Adipocyte (in vitro differentiated cells): ENCODE measurements around the gene LMLN.
A peak's percentile ranks its signal among the peaks of the same experiment; 100 is the strongest.
"Not testable (repeated sequence)": the region's sequence is repeated elsewhere in the genome, so short reads cannot be mapped to it uniquely, and the experiment has no call there.

Source experiments
- DNase-seq: peaks from one replicate; pipeline ENCODE4 v3.0.0-alpha.2; 2015; ENCODE audit warnings: low read depth
- H3K27me3 ChIP-seq: replicated peaks from 2 replicates; pipeline ENCODE4 v1.7.0; 2013; ENCODE audit warnings: mild to moderate bottlenecking, low read length, moderate library complexity; ENCODE audit not compliant: control insufficient read depth, insufficient read depth
- H3K36me3 ChIP-seq: 2 replicates; pipeline ENCODE4 v1.7.0; 2013; ENCODE audit warnings: low read length, mild to moderate bottlenecking, moderate library complexity; ENCODE audit not compliant: control insufficient read depth, insufficient read depth, severe bottlenecking
- H3K4me1 ChIP-seq: 2 replicates; pipeline ENCODE4 v1.7.0; 2013; ENCODE audit warnings: mild to moderate bottlenecking, low read length, moderate library complexity; ENCODE audit not compliant: control insufficient read depth, insufficient read depth
- H3K4me3 ChIP-seq: 2 replicates; pipeline ENCODE4 v1.7.0; 2013; ENCODE audit warnings: mild to moderate bottlenecking, low read length, moderate library complexity
- H3K9ac ChIP-seq: 2 replicates; pipeline ENCODE4 v1.7.0; 2013; ENCODE audit warnings: mild to moderate bottlenecking, low read length, moderate library complexity
- H3K9me3 ChIP-seq: 2 replicates; pipeline ENCODE4 v1.7.0; 2013; ENCODE audit warnings: mild to moderate bottlenecking, low read length, moderate library complexity; ENCODE audit not compliant: control insufficient read depth

Gene LMLN, protein sequence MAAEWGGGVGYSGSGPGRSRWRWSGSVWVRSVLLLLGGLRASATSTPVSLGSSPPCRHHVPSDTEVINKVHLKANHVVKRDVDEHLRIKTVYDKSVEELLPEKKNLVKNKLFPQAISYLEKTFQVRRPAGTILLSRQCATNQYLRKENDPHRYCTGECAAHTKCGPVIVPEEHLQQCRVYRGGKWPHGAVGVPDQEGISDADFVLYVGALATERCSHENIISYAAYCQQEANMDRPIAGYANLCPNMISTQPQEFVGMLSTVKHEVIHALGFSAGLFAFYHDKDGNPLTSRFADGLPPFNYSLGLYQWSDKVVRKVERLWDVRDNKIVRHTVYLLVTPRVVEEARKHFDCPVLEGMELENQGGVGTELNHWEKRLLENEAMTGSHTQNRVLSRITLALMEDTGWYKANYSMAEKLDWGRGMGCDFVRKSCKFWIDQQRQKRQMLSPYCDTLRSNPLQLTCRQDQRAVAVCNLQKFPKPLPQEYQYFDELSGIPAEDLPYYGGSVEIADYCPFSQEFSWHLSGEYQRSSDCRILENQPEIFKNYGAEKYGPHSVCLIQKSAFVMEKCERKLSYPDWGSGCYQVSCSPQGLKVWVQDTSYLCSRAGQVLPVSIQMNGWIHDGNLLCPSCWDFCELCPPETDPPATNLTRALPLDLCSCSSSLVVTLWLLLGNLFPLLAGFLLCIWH

DNA sequence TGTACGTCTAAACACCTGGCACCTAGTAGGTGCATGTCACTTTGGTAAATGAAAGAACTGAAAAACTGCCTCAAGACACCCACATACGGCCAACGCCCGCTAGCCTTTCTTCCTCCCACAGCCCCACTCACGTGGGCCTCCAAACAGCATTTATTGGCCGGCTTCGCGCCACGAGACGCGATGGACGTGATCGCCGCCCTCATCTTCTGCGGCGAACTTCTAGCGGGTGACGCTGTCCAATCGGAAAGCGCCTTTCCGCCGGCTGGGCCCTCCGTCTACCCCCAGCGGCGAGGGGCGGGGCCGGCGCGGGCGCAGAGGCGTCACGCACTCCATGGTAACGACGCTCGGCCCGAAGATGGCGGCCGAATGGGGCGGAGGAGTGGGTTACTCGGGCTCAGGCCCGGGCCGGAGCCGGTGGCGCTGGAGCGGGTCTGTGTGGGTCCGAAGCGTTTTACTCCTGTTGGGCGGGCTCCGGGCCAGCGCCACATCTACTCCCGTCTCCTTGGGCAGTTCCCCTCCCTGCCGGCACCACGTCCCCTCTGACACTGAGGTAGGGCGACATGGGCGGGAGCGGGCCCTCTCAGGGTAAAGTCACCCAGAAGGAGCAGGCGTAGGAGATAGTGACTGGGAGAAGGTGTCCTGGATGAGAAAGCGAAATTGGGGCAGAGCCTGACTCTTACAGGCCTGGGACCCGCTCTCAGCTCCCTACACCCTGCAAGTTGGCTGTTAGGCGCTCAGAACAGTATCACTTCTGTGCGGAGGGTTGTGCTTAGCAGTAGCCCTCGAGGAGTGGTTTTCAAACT is at the start of gene LMLN:
Gene LMLN, plus strand, starts transcription at position 327 of the 803 bp plus-strand sequence. Its CDS starts 29 bp downstream, at position 356.
- Histone ChIP-seq H3K36me3 (peaks cover 18% of the 10 kb centered on the region), H3K9me3 (no peaks in the 10 kb centered on the region), H3K4me1 (peaks cover 42% of the 10 kb centered on the region)

GRCh38 chr3:197912741-197913476 is 47.1 kb upstream of the LMLN start:
- peak; percentile 74 for DNase-seq
- no peaks in the 10 kb centered on the region for H3K4me1 ChIP-seq
- H3K9me3 ChIP-seq, result no peaks in the 10 kb centered on the region
- H3K4me3 ChIP-seq, result no peak overlapping the region
- no peak overlapping the region for H3K9ac ChIP-seq
- no peaks in the 10 kb centered on the region for H3K27me3 ChIP-seq
- no peaks in the 10 kb centered on the region for H3K36me3 ChIP-seq

More for the DNA sequence above, at the start of gene LMLN:
- Histone ChIP-seq H3K9ac (peak within 1 kb of the TSS; percentile 91), H3K4me3 (peak within 1 kb of the TSS; percentile 92), H3K27me3 (no peaks in the 10 kb centered on the region)
- DNase-seq, result peak; percentile 99

- no peaks in the 10 kb centered on the region for H3K27me3 ChIP-seq
- no peaks in the 10 kb centered on the region for H3K36me3 ChIP-seq
- no peaks in the 10 kb centered on the region for H3K9me3 ChIP-seq
- H3K4me1 ChIP-seq, result no peaks in the 10 kb centered on the region
- no peak for DNase-seq
- no peak overlapping the region for H3K4me3 ChIP-seq
- no peak overlapping the region for H3K9ac ChIP-seq
Measured at GRCh38 chr3:197913641-197914380, 46.2 kb upstream of the LMLN start.

DNA sequence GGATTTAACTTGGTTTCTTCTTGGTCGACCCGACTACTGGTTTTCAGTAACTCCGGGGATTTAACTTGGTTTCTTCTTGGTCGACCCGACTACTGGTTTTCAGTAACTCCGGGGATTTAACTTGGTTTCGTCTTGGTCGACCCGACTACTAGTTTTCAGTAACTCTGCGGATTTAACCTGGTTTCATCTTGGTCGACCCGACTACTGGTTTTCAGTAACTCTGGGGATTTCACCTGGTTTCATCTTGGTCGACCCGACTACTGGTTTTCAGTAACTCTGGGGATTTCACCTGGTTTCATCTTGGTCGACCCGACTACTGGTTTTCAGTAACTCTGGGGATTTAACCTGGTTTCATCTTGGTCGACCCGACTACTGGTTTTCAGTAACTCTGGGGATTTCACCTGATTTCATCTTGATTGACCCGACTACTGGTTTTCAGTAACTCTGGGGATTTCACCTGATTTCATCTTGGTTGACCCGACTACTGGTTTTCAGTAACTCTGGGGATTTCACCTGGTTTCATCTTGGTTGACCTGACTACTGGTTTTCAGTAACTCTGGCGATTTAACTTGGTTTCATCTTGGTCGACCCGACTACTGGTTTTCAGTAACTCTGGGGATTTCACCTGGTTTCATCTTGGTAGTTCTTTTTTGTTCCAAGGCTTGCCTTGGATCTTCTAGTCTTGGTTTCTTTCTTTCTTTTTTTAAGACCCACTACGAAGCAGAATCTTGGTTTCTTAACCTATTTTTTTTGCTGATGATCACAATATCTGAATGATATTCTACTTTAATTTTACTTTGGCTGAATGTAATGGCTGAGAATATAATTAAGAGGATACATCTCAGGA is 38.4 kb upstream of the LMLN start:
- H3K9me3 ChIP-seq, H3K9ac ChIP-seq, H3K36me3 ChIP-seq, H3K4me1 ChIP-seq, H3K4me3 ChIP-seq, H3K27me3 ChIP-seq, DNase-seq: not testable (repeated sequence)

- DNase-seq, result no peak
- H3K36me3 ChIP-seq, result no peaks in the 10 kb centered on the region
- no peaks in the 10 kb centered on the region for H3K9me3 ChIP-seq
- no peaks in the 10 kb centered on the region for H3K27me3 ChIP-seq
- H3K4me1 ChIP-seq, result no peaks in the 10 kb centered on the region
- H3K4me3 ChIP-seq, result no peak overlapping the region
- no peak overlapping the region for H3K9ac ChIP-seq
Measured at GRCh38 chr3:197926418-197926817, 33.6 kb upstream of the LMLN start.

- not testable (repeated sequence) for H3K9ac ChIP-seq, H3K4me1 ChIP-seq, H3K36me3 ChIP-seq, H3K9me3 ChIP-seq, DNase-seq, H3K27me3 ChIP-seq, H3K4me3 ChIP-seq
Measured at GRCh38 chr3:197927578-197927977, 32.4 kb upstream of the LMLN start.

DNA sequence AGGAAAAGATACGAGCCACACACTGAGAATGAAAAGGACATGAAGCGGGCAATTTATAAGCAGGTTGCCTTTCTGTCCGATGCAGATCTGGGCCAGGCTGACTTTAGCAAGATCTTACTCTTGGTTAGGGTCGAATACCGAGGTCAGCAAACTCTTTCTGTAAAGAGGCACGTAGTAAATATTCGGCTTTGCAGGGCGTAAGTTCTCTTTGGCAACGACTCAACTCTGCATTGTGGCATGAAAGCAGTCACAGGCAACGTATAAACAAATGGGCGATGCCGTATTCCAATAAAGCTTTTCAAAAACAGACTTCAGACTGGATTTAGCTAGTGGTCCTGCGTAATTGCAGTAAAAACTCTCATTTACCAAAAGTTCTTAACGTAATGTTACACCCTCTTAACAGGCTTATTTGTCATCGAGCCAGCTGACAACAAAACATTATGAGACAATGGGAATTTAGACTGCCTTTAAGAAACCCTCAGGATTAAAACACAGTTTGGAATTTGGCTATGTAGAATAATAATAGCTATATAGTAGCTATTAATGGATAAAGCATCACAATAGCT is 23.1 kb upstream of the LMLN start:
- Histone ChIP-seq H3K4me1 (no peaks in the 10 kb centered on the region), H3K36me3 (no peaks in the 10 kb centered on the region), H3K9ac (no peak overlapping the region), H3K4me3 (no peak overlapping the region), H3K9me3 (no peaks in the 10 kb centered on the region), H3K27me3 (no peaks in the 10 kb centered on the region)
- no peak for DNase-seq

GRCh38 chr3:197940745-197941384 is 19.2 kb upstream of the LMLN start:
- Histone ChIP-seq H3K4me1 (no peaks in the 10 kb centered on the region), H3K27me3 (no peaks in the 10 kb centered on the region), H3K36me3 (no peaks in the 10 kb centered on the region), H3K4me3 (no peak overlapping the region), H3K9ac (no peak overlapping the region), H3K9me3 (no peaks in the 10 kb centered on the region)
- DNase-seq, result no peak

DNA sequence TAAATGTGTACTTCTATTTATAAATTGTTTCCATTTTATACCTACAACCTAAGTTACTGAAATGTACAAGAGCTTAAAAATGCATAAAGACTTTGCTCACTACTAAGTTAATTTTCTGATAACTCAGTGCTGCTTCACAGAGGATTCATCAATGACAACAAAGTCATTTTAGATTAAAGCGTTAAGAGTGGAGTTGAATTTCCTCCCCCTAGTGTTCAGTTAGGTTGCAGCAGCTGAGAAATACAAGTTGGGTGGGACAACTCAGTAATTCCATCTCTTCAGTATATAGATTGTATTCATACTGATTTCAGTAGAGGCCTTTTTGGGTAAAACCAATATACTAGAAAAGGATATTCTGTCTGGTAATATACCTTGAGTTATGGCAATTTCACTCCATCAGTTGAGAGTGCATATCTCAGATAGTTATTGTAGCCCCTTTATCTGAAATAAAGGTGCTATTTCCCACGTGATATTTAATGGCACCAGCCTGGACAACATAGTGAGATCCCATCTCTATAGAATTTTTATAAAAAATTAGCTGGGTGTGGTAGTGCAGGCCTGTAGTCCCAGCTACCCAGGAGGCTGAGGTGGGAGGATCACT is 17.0 kb upstream of the LMLN start:
- Histone ChIP-seq H3K36me3 (no peaks in the 10 kb centered on the region), H3K9ac (no peak overlapping the region), H3K9me3 (no peaks in the 10 kb centered on the region), H3K4me1 (no peaks in the 10 kb centered on the region), H3K4me3 (no peak overlapping the region), H3K27me3 (no peaks in the 10 kb centered on the region)
- peak; percentile 78 for DNase-seq
